Psoas muscle (tissue), 8 donors: ENCODE measurements around the gene CIITA. TPM values are rescaled to one million over a fixed set of nuclear protein-coding genes. Genes with fewer than 3 reads are reported as not detected.

Source experiments
- ATAC-seq, 4 donors: fragments of 200-7000 bp; cut with Tn5 transposase; one replicate each; pipeline ENCODE4 v1.9.1; 2020; ENCODE audit warnings: moderate library complexity in 3 of 4, mild to moderate bottlenecking in 2 of 4
- DNase-seq, 2 donors: peaks; one replicate each; pipeline ENCODE4 v3.0.0-alpha.2; 2020
- H3K27ac ChIP-seq: fragments of 200-600 bp; one replicate; pipeline ENCODE4 v1.8.0; 2022
- H3K27me3 ChIP-seq, 3 donors: fragments of 200-600 bp in 1 of 3; one replicate each; pipeline versions ENCODE4 v1.6.1 to v1.8.0; 2013 to 2022; ENCODE audit warnings: low read length in 2 of 3, mild to moderate bottlenecking in 2 of 3, moderate library complexity in 1 of 3; ENCODE audit not compliant: insufficient read depth in 3 of 3
- H3K36me3 ChIP-seq, 2 donors: fragments of 200-600 bp in 1 of 2; one replicate each; pipeline versions ENCODE4 v1.6.1 to v1.8.0; 2013 to 2022; ENCODE audit warnings: low read depth in 1 of 2, mild to moderate bottlenecking in 1 of 2, moderate library complexity in 1 of 2; ENCODE audit not compliant: insufficient read depth in 1 of 2
- H3K4me1 ChIP-seq: fragments of 200-600 bp; one replicate; pipeline ENCODE4 v1.8.0; 2022
- H3K4me3 ChIP-seq: fragments of 200-600 bp; one replicate; pipeline ENCODE4 v1.8.0; 2022; ENCODE audit warnings: mild to moderate bottlenecking
- H3K9me3 ChIP-seq: fragments of 200-600 bp; one replicate; pipeline ENCODE4 v1.8.0; 2022
- CTCF ChIP-seq: fragments of 200-600 bp; IDR thresholded peaks from one replicate; pipeline ENCODE4 v1.8.0; 2022; ENCODE audit warnings: antibody characterized with exemption
- WGBS, 3 donors: extraction: QIAGEN DNeasy Blood & Tissue Kit; methylation state at CpG; one replicate each; pipeline versions ENCODE4 v1.1.6 to v1.1.7; 2013; 5-methylcytosine and 5-hydroxymethylcytosine counted together
- intact Hi-C, 2 donors: fragments of 100-400 bp; cut with DNase I; formaldehyde crosslinking; loops; one replicate each; pipeline versions ENCODE4 v1.11.0 to v1.14.2; 2022
- polyA plus RNA-seq, 3 donors: library from polyadenylated mRNA; stranded (reverse); fragments of 200-250 nt; gene quantifications; one replicate each; pipeline ENCODE4 v1.2.3, GENCODE V29; 2013
- total RNA-seq, 4 donors: library from RNA; stranded (reverse); fragmentation: NEBNext Ultra II Directional in 2 of 4; extraction: Animal tissue kit (Norgen Biotek cat#: 25700) in 2 of 4; gene quantifications; one replicate each; pipeline versions ENCODE4 v1.2.1 to v1.2.4, GENCODE V29; 2021 to 2023
- donor health status: healthy with polysubstance abuse.
- donor health status: DM: no; HTN: no; CAD: no; lungs with moderate emphysema.
- donor health status: Bipolar disorder and iron deficiency.
- donor health status: healthy.
- donor health status: DM: yes; HTN: yes; CAD: no.
- donor health status: DM: no; HTN: no; CAD: no.
- donor health status: DM: no; HTN: no; CAD: no.
- donor health status: DM: yes; HTN: yes; CAD: no.

CIITA gene
- total and polyA plus RNA-seq, 7 donors = 2.3 to 15.3 (median 4.1) TPM

- no peaks in the 10 kb centered on the region for H3K4me1 ChIP-seq
- no peak for TF ChIP-seq CTCF
- H3K36me3 ChIP-seq = no peaks in the 10 kb centered on the region
- 83 to 88% (median 85%) methylated on average over 7 of the region's 7 CpGs for whole genome bisulfite sequencing, 3 donors
- no peak overlapping the region for H3K4me3 ChIP-seq
- H3K27ac ChIP-seq = no peak overlapping the region
- DNase-seq (no peak), ATAC-seq (no peak)
- no peaks in the 10 kb centered on the region for H3K9me3 ChIP-seq
- no peaks in the 10 kb centered on the region for H3K27me3 ChIP-seq
- intact Hi-C loops = loop anchor here (5.0 to 10.0 kb wide), 2 partner anchors 67 to 79 kb away; no protein-coding TSS in a partner anchor
These were observed 41.6 kb upstream of the CIITA start for GRCh38 chr16:10835281-10835931.

GRCh38 chr16:10836174-10836853, 40.7 kb upstream of the CIITA start:
- ATAC-seq (no peak), DNase-seq (no peak)
- Histone ChIP-seq H3K9me3 (no peaks in the 10 kb centered on the region), H3K36me3 (no peaks in the 10 kb centered on the region), H3K27ac (no peak overlapping the region), H3K4me1 (no peaks in the 10 kb centered on the region), H3K27me3 (no peaks in the 10 kb centered on the region), H3K4me3 (no peak overlapping the region)
- intact Hi-C loops = loop anchor here (5.0 to 10.0 kb wide), 2 partner anchors 66 to 78 kb away; no protein-coding TSS in a partner anchor
- no peak for TF ChIP-seq CTCF
- WGBS, 3 donors = 73 to 88% (median 75%) methylated on average over 1 of the region's 1 CpG

GRCh38 chr16:10838621-10839278, 38.3 kb upstream of the CIITA start:
- WGBS, 3 donors = 74 to 80% (median 78%) methylated on average over 10 of the region's 10 CpGs
- H3K4me1 ChIP-seq = no peaks in the 10 kb centered on the region
- H3K27me3 ChIP-seq = peaks cover 0 to 2% (median 0%) of the 10 kb centered on the region in 3 donors
- no peak for DNase-seq
- no peaks in the 10 kb centered on the region for H3K9me3 ChIP-seq
- TF ChIP-seq CTCF = no peak
- intact Hi-C loops = loop anchor here (5.0 to 10.0 kb wide), 2 partner anchors 64 to 76 kb away; no protein-coding TSS in a partner anchor
- no peak for ATAC-seq
- H3K36me3 ChIP-seq = no peaks in the 10 kb centered on the region
- no peak overlapping the region for H3K27ac ChIP-seq
- no peak overlapping the region for H3K4me3 ChIP-seq

GRCh38 chr16:10839279-10839666, 37.7 kb upstream of the CIITA start:
- no peak for TF ChIP-seq CTCF
- ATAC-seq = no peak
- peaks cover 0 to 2% (median 0%) of the 10 kb centered on the region in 3 donors for H3K27me3 ChIP-seq
- DNase-seq = no peak
- no peak overlapping the region for H3K4me3 ChIP-seq
- WGBS, 3 donors = 34 to 36% (median 35%) methylated on average over 6 of the region's 6 CpGs
- intact Hi-C loops = loop anchor here (5.0 to 10.0 kb wide), 2 partner anchors 63 to 76 kb away; no protein-coding TSS in a partner anchor
- no peaks in the 10 kb centered on the region for H3K9me3 ChIP-seq
- no peak overlapping the region for H3K27ac ChIP-seq
- no peaks in the 10 kb centered on the region for H3K36me3 ChIP-seq
- H3K4me1 ChIP-seq = no peaks in the 10 kb centered on the region
